GM12872 (cell line): Measurements from ENCODE around the gene IRX3.

Source experiments
- CTCF ChIP-seq: IDR thresholded peaks from 3 replicates; pipeline ENCODE4 v1.5.1; 2011; ENCODE audit warnings: low read depth, mild to moderate bottlenecking, low read length, moderate library complexity; ENCODE audit not compliant: insufficient read depth

Gene IRX3

GRCh38 chr16:54324716-54325115 is 38.1 kb upstream of the IRX3 start:
- no peak for TF ChIP-seq CTCF

- no peak for TF ChIP-seq CTCF
Measured at GRCh38 chr16:54320697-54321340, 34.2 kb upstream of the IRX3 start.

- no peak for TF ChIP-seq CTCF
Measured at GRCh38 chr16:54318941-54319340, 32.4 kb upstream of the IRX3 start.

GRCh38 chr16:54317101-54317611 is 30.6 kb upstream of the IRX3 start:
- no peak for TF ChIP-seq CTCF

- TF ChIP-seq CTCF: no peak
Measured at GRCh38 chr16:54316095-54316889, 29.7 kb upstream of the IRX3 start.

- TF ChIP-seq CTCF: no peak
Measured at GRCh38 chr16:54313789-54314188, 27.2 kb upstream of the IRX3 start.

GRCh38 chr16:54312502-54312991 is 26.0 kb upstream of the IRX3 start:
- TF ChIP-seq CTCF: no peak
